Fibroblast of pulmonary artery (primary cell): ENCODE measurements around the gene RASL11A.
A peak's percentile ranks its signal among the peaks of the same experiment; 100 is the strongest.

Experiments
- DNase-seq: peaks from one replicate; pipeline ENCODE4 v3.0.0-alpha.2; 2010; ENCODE audit warnings: low read depth
- H3K4me3 ChIP-seq: replicated peaks from 2 replicates; pipeline ENCODE4 v1.5.1; 2011; ENCODE audit warnings: low read depth, mild to moderate bottlenecking, control low read depth, low read length, moderate library complexity
- TF ChIP-seq, protein P1 (sequence below): IDR thresholded peaks from 2 replicates; pipeline ENCODE4 v1.5.1; 2011; ENCODE audit warnings: mild to moderate bottlenecking, control low read depth, low read length, inconsistent platforms; ENCODE audit errors: missing control alignments

Gene RASL11A

DNA sequence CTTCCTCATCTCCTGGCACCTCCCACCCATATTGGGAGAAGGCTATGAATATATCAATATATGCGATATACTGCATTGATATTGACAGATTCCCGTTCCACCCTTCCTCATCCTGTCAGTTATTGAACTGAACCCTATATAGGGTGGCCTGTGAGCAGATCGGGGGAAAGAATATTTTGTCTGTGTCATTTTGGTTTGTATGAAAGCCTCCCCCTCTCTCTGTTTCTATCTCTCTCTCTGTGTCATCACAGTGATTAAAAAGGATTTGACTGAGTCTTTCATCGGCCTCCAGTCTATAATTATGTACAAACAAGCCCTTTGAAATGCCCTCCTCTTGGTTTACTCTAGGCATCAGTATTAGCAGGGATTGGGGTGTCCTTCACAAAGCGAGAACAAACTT is 35.7 kb downstream of the RASL11A start:
- no peak for DNase-seq
- no peak overlapping the region for H3K4me3 ChIP-seq
- TF ChIP-seq, protein P1, sequence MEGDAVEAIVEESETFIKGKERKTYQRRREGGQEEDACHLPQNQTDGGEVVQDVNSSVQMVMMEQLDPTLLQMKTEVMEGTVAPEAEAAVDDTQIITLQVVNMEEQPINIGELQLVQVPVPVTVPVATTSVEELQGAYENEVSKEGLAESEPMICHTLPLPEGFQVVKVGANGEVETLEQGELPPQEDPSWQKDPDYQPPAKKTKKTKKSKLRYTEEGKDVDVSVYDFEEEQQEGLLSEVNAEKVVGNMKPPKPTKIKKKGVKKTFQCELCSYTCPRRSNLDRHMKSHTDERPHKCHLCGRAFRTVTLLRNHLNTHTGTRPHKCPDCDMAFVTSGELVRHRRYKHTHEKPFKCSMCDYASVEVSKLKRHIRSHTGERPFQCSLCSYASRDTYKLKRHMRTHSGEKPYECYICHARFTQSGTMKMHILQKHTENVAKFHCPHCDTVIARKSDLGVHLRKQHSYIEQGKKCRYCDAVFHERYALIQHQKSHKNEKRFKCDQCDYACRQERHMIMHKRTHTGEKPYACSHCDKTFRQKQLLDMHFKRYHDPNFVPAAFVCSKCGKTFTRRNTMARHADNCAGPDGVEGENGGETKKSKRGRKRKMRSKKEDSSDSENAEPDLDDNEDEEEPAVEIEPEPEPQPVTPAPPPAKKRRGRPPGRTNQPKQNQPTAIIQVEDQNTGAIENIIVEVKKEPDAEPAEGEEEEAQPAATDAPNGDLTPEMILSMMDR: no peak

DNA sequence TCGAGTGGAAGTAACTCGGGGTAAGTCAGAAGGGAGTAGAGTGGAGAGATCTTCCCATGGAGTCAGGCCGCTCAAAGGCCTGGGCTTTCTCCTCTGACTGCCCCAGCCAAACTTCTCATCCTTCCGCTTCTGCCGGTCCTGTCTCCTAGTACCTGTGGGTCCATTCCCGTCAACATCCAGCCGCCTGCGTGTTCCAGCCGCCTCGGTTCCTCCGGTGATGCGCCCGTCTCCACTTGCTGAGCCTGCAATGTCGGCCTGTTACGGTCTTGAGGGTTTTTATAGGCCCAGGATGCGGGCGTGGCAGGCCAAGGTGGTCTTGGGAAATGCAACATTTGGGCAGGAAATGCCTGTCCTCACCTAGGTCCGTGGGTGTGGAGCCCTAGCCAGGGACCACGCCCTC is 38.3 kb downstream of the RASL11A start:
- no peak for DNase-seq
- TF ChIP-seq, protein P1: no peak
- H3K4me3 ChIP-seq: no peak overlapping the region

DNA sequence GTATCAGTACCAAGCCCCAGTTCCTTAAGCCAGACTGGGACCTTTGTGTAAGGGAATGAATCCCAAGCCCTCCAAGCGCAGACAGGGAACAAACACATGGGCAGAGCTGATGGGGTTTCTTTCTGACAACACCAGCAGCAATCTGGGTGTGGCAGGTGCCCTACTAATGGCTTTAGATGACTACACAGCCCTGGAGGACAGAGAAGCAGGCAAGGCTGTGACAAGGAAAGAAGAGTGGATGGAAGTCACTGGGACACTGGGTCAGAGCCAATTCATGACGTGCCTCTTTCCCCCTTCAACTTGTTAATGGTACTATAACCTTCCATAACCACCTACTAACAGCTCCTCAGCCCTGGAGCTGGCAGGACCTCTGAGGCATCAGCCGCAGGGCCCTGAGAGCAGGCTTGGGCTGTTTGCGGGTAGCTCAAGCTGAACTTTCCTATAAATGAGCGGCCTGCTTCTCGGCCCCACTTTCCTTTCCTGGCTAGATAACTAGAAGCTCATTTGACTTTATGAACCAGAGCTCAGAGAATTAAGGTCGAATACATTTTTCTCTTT is 38.9 kb downstream of the RASL11A start:
- TF ChIP-seq, protein P1: no peak
- no peak overlapping the region for H3K4me3 ChIP-seq
- no peak for DNase-seq

DNA sequence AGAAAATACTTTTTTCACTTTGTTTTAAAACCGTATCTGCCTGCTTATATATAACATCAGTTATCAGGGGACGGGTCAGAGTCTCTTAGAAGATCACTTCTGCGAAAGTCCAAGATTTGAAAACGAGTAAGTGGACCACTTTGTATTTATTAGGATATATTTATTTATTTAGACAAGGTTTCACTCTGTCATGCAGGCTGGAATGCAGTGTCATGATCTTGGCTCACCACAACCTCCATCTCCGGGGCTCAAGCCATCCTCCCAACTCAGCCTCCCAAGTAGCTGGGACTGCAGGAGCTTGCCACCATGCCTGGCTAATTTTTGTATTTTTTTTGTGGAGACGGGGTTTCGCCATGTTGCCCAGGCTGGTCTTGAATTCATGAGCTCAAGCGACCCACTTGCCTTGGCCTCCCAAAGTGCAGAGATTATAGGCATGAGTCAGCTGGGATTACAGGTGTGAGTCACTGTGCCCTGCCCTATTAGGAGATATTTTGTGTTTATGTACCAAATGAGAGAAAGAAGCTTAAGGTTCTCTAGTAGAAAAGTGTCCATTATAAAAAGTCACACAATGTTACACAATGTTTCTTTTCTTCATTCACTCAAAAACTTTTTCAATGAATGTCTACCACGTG is 39.5 kb downstream of the RASL11A start:
- peak; percentile 7 for DNase-seq
- TF ChIP-seq, protein P1: no peak
- H3K4me3 ChIP-seq: no peak overlapping the region

DNA sequence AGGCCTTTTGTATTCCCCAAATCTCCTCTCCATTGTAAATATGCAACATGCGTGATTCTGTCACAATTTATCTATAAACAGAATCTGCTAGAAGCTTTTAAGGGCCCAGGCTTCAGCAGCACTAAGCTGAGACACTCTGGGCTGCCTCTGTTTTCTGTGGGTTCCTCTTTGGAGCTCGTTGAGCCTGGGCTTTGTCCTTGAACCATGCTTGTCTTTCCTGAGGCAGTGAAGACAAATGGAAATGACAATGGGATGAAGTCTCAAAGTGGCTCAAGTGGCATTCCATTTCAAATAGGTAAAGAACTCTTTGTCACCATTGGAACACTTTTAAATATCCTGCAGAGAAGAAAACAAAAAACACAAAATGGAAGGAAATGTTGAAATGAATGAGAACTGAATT is 40.3 kb downstream of the RASL11A start:
- TF ChIP-seq, protein P1: no peak
- DNase-seq: no peak
- no peak overlapping the region for H3K4me3 ChIP-seq

DNA sequence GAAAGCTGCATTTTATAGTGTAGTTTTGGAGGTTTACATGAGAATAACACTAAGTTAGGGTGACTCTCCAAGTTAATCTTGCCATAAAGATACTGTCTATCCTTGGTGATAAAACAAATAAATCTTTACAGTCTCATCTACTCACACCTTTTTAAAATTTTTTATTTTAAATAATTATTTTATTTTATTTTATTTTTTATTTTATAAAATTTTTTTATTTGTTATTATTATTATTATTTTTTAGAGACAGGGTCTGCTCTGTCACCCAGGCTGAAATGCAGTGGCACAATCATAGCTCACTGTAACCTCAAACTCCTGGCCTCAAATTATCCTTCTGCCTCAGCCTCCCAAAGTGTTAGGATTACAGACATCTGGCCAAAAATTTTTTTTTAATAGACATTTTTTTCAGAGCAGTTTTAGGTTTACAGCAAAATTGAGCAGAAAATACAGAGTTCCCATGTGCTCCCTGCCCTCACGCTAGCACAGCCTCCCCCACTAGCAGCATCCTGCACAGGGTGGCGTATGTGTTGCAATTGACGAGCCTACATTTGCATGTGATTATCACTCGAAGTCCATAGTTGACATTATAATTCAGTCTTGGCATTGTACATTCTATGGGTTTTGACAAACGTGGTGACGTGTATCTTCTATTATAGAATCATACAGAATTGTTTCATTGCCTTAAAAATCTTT is 41.0 kb downstream of the RASL11A start:
- no peak for DNase-seq
- TF ChIP-seq, protein P1: no peak
- H3K4me3 ChIP-seq: no peak overlapping the region
